Hepatocyte (in vitro differentiated cells): Measurements from ENCODE around the gene PROX2.

Experiments used
- CTCF ChIP-seq: fragments of 200-600 bp; sonication (generic); IDR thresholded peaks from 2 replicates; pipeline ENCODE4 v1.5.1; 2016; ENCODE audit warnings: antibody characterized with exemption, mild to moderate bottlenecking; ENCODE audit not compliant: poor library complexity
- EZH2 ChIP-seq: fragments of 200-600 bp; sonication (generic); IDR thresholded peaks from 2 replicates; pipeline ENCODE4 v1.6.1; 2016; ENCODE audit warnings: antibody characterized with exemption, mild to moderate bottlenecking, borderline replicate concordance

- TF ChIP-seq CTCF (no peak), EZH2 (no peak)
These were observed 36.9 kb upstream of the PROX2 start for GRCh38 chr14:74912801-74913200.
